Loucy (cell line): Measurements from ENCODE around the gene NKAIN4.

Source experiments
- H2AFZ ChIP-seq: fragments of 200-600 bp; sonication (generic); 2 replicates; pipeline ENCODE4 v1.6.0; 2016; ENCODE audit warnings: antibody characterized with exemption, mild to moderate bottlenecking, low read length, moderate library complexity
- H3F3A ChIP-seq: fragments of 200-600 bp; 2 replicates; pipeline ENCODE4 v1.6.0; 2016; ENCODE audit warnings: antibody characterized with exemption, low read depth, mild to moderate bottlenecking
- H3K27me3 ChIP-seq: fragments of 200-600 bp; sonication (generic); 2 replicates; pipeline ENCODE4 v1.6.1; 2014; ENCODE audit warnings: low read length, mild to moderate bottlenecking; ENCODE audit not compliant: insufficient read depth, poor library complexity, severe bottlenecking
- H3K36me3 ChIP-seq: fragments of 200-600 bp; sonication (generic); 2 replicates; pipeline ENCODE4 v1.6.1; 2016; ENCODE audit warnings: low read length; ENCODE audit not compliant: insufficient read depth
- H3K4me1 ChIP-seq: fragments of 200-600 bp; sonication (generic); 2 replicates; pipeline ENCODE4 v1.5.1; 2014; ENCODE audit warnings: low read length, mild to moderate bottlenecking; ENCODE audit not compliant: insufficient read depth, poor library complexity, severe bottlenecking
- H3K4me2 ChIP-seq: fragments of 200-600 bp; sonication (generic); 2 replicates; pipeline ENCODE4 v1.6.0; 2014; ENCODE audit warnings: antibody characterized with exemption, low read length, low read depth, mild to moderate bottlenecking; ENCODE audit not compliant: poor library complexity, severe bottlenecking
- H3K4me3 ChIP-seq: fragments of 200-600 bp; sonication (generic); 2 replicates; pipeline ENCODE4 v1.5.1; 2014; ENCODE audit warnings: low read length, mild to moderate bottlenecking, mixed read lengths; ENCODE audit not compliant: poor library complexity, severe bottlenecking
- H3K79me2 ChIP-seq: fragments of 200-600 bp; sonication (generic); 2 replicates; pipeline ENCODE4 v1.6.1; 2014; ENCODE audit warnings: low read length; ENCODE audit not compliant: insufficient read depth
- H3K9ac ChIP-seq: fragments of 200-600 bp; sonication (generic); 2 replicates; pipeline ENCODE4 v1.6.0; 2014; ENCODE audit warnings: mild to moderate bottlenecking, low read depth, low read length, moderate library complexity; ENCODE audit not compliant: poor library complexity, severe bottlenecking
- H3K9me2 ChIP-seq: fragments of 200-600 bp; sonication (generic); replicated peaks from 2 replicates; pipeline ENCODE4 v1.6.1; 2016; ENCODE audit warnings: low read depth, low read length, mixed read lengths
- H3K9me3 ChIP-seq: fragments of 200-600 bp; sonication (generic); 2 replicates; pipeline ENCODE4 v1.6.1; 2014; ENCODE audit warnings: mild to moderate bottlenecking, antibody characterized with exemption, low read length, low read depth; ENCODE audit not compliant: insufficient read depth
- H4K20me1 ChIP-seq: fragments of 200-600 bp; sonication (generic); 2 replicates; pipeline ENCODE4 v1.6.0; 2014; ENCODE audit warnings: antibody characterized with exemption, low read length, mild to moderate bottlenecking; ENCODE audit not compliant: insufficient read depth, poor library complexity, severe bottlenecking
- CTCF ChIP-seq: fragments of 200-600 bp; sonication (generic); conservative IDR thresholded peaks from 2 replicates; pipeline ENCODE4 v1.5.1; 2014; ENCODE audit warnings: mild to moderate bottlenecking, antibody characterized with exemption, low read length
- EZH2phosphoT487 ChIP-seq: fragments of 200-600 bp; IDR thresholded peaks from 2 replicates; pipeline ENCODE4 v1.6.1; 2018; ENCODE audit warnings: antibody characterized with exemption, mild to moderate bottlenecking, moderate library complexity, borderline replicate concordance

The NKAIN4 gene

GRCh38 chr20:63268671-63269439 lies 14.6 kb upstream of the NKAIN4 start:
- no peaks in the 10 kb centered on the region for H3K27me3 ChIP-seq
- no peaks in the 10 kb centered on the region for H3K9me2 ChIP-seq
- peaks cover 9% of the 10 kb centered on the region for H4K20me1 ChIP-seq
- H3K36me3 ChIP-seq: no peaks in the 10 kb centered on the region
- H2AFZ ChIP-seq: no peak overlapping the region
- no peak overlapping the region for H3K9ac ChIP-seq
- TF ChIP-seq CTCF: no peak
- TF ChIP-seq EZH2phosphoT487: no peak
- H3K79me2 ChIP-seq: peaks cover 12% of the 10 kb centered on the region
- no peaks in the 10 kb centered on the region for H3K4me1 ChIP-seq
- H3K4me3 ChIP-seq: no peak overlapping the region
- H3F3A ChIP-seq: no peaks in the 10 kb centered on the region
- H3K9me3 ChIP-seq: no peaks in the 10 kb centered on the region
- no peak overlapping the region for H3K4me2 ChIP-seq

- Histone ChIP-seq H4K20me1 (peaks cover 3% of the 10 kb centered on the region), H3K9me2 (no peaks in the 10 kb centered on the region), H3K9ac (no peak overlapping the region), H2AFZ (no peak overlapping the region), H3K4me2 (no peak overlapping the region), H3K27me3 (no peaks in the 10 kb centered on the region), H3K4me1 (no peaks in the 10 kb centered on the region), H3K79me2 (peaks cover 6% of the 10 kb centered on the region), H3F3A (no peaks in the 10 kb centered on the region), H3K36me3 (no peaks in the 10 kb centered on the region), H3K4me3 (no peak overlapping the region), H3K9me3 (no peaks in the 10 kb centered on the region)
- TF ChIP-seq EZH2phosphoT487: no peak
- no peak for TF ChIP-seq CTCF
These were observed 14.0 kb upstream of the NKAIN4 start for GRCh38 chr20:63268256-63268655.

DNA sequence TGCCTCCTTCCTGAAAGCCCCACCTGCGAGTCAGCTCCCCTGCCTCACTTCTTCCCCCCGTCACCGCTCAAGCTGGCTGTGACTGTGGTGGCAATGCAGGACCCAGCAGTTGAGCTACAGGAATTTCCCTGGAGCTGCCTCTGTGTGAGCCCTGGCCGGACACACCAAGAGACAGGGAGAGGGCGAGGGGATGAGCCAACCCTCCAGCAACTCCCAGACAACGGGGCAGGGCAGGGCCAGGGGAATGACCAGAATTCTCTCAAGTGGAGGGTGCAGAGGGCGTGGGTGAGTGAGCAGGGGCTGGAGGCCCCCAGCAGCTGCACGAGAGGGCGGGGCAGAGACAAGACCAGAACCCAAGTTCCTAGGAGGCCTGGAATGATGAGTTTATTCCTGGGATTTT lies 13.4 kb upstream of the NKAIN4 start:
- Histone ChIP-seq H3K79me2 (peaks cover under 1% of the 10 kb centered on the region; the same call in 1 of the 2 replicates), H4K20me1 (no peaks in the 10 kb centered on the region), H3K36me3 (no peaks in the 10 kb centered on the region), H3K9me2 (no peaks in the 10 kb centered on the region), H3F3A (no peaks in the 10 kb centered on the region), H3K4me1 (no peaks in the 10 kb centered on the region), H3K27me3 (no peaks in the 10 kb centered on the region), H2AFZ (no peak overlapping the region), H3K4me2 (no peak overlapping the region), H3K4me3 (no peak overlapping the region), H3K9ac (no peak overlapping the region), H3K9me3 (no peaks in the 10 kb centered on the region)
- TF ChIP-seq CTCF (no peak), EZH2phosphoT487 (no peak)
